WERI-Rb-1 (cell line): ENCODE measurements around the gene ACTN1.

Experiments used
- DNase-seq: peaks from one replicate; pipeline ENCODE4 v3.0.0-alpha.2; 2020
- H3K27ac ChIP-seq: fragments of 250-450 bp; sonication (Bioruptor Pico); 2 replicates; pipeline ENCODE4 v1.5.1; 2020; ENCODE audit warnings: mild to moderate bottlenecking, moderate library complexity
- H3K27me3 ChIP-seq: fragments of 250-450 bp; sonication (Bioruptor Pico); 2 replicates; pipeline ENCODE4 v1.5.1; 2021; ENCODE audit warnings: mild to moderate bottlenecking, low read depth, moderate library complexity; ENCODE audit not compliant: insufficient read depth, severe bottlenecking
- H3K36me3 ChIP-seq: fragments of 250-450 bp; sonication (Bioruptor Pico); 2 replicates; pipeline ENCODE4 v1.5.1; 2020; ENCODE audit warnings: mild to moderate bottlenecking, moderate library complexity
- H3K4me3 ChIP-seq: 2 replicates; pipeline ENCODE4 v1.5.1; 2011; ENCODE audit warnings: low read depth, mild to moderate bottlenecking, control low read depth, low read length
- H3K9me3 ChIP-seq: fragments of 250-450 bp; sonication (Bioruptor Pico); 2 replicates; pipeline ENCODE4 v1.5.1; 2021; ENCODE audit warnings: mild to moderate bottlenecking, moderate library complexity; ENCODE audit not compliant: severe bottlenecking
- TF ChIP-seq, protein P1 (sequence below): IDR thresholded peaks from 2 replicates; pipeline ENCODE4 v1.5.1; 2011; ENCODE audit warnings: low read depth, mild to moderate bottlenecking, control low read depth, inconsistent platforms, low read length

Gene ACTN1

DNA sequence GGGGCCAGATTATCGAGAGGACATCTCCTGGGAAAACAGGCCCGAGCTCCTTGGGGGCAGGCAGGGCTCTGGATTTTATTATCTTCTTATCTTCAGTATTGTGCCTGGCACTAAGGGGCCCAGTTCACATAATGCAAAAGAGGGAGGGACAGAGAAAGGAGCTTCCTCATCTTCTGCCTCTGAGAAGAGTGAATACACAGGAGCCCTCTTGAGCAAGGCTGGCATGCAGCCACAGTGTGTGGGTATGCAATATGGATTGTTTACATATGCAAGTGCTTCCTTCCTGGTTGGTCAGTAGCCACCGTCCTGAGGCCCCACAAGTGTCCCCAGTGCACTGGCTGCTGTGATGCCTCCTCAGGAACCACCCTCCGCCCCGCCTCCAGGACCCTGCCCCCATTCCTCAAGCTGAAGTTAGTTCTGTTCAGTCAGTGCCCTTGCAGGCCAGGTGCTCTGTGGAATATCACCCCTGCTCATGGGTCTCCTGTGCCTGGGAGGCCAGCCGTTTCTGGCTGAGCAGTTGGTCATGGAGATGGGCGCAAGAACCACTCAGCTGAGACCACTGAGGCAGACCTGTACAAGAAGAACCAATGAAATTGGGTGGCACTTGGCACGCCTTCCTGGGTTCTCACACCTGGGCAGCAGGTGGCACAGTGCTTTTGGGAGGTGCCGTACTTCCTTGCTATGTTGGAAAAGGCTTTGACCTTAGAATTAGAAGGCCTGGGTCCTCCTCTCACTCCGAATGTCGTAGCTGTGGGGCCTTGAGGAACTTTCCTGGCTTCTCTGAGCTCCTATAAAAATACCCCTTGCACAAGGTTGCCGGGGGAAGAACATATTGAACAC lies 35.1 kb upstream of the ACTN1 start:
- no peak for DNase-seq
- no peak overlapping the region for H3K4me3 ChIP-seq
- TF ChIP-seq, protein P1, sequence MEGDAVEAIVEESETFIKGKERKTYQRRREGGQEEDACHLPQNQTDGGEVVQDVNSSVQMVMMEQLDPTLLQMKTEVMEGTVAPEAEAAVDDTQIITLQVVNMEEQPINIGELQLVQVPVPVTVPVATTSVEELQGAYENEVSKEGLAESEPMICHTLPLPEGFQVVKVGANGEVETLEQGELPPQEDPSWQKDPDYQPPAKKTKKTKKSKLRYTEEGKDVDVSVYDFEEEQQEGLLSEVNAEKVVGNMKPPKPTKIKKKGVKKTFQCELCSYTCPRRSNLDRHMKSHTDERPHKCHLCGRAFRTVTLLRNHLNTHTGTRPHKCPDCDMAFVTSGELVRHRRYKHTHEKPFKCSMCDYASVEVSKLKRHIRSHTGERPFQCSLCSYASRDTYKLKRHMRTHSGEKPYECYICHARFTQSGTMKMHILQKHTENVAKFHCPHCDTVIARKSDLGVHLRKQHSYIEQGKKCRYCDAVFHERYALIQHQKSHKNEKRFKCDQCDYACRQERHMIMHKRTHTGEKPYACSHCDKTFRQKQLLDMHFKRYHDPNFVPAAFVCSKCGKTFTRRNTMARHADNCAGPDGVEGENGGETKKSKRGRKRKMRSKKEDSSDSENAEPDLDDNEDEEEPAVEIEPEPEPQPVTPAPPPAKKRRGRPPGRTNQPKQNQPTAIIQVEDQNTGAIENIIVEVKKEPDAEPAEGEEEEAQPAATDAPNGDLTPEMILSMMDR = no peak
- no peak overlapping the region for H3K27ac ChIP-seq
- H3K36me3 ChIP-seq = no peaks in the 10 kb centered on the region
- no peaks in the 10 kb centered on the region for H3K9me3 ChIP-seq
- no peaks in the 10 kb centered on the region for H3K27me3 ChIP-seq

DNA sequence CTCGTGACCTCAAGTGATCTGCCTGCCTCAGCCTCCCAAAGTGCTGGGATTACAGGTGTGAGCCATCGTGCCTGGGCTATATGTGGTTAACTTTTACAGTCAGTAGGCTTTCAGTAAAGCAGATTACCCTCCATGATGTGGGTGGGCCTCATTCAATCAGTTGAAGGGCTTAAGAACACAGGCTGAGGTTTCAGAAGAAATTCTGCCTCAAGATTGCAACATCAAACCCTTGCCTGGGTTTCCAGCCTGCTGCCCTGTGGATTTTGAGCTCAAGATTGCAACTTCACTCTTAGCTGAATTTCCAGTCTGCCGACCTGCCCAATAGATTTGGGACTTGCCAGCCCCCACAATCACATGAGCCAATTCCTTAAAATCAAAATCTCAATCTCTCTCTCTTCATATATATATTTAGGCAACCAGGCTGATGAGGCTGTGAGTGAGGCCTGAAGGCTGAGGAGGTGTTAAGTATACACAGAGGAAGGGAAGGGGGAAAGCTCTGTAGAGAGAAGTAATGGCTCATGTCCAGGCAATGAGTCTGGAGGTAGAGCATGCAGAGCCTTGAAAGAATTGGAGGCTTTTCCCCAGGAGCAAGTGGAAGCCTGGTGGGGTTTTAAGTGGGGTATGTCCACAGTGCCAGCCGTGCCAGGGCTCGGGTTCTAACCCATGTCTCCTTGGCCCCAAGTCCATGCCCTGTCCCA lies 33.3 kb upstream of the ACTN1 start:
- Histone ChIP-seq H3K9me3 (no peaks in the 10 kb centered on the region), H3K36me3 (no peaks in the 10 kb centered on the region), H3K27ac (no peak overlapping the region), H3K27me3 (no peaks in the 10 kb centered on the region), H3K4me3 (no peak overlapping the region)
- TF ChIP-seq, protein P1 = no peak
- DNase-seq = no peak

- TF ChIP-seq, protein P1 = no peak
- Histone ChIP-seq H3K27me3 (no peaks in the 10 kb centered on the region), H3K27ac (no peak overlapping the region), H3K9me3 (no peaks in the 10 kb centered on the region), H3K4me3 (no peak overlapping the region), H3K36me3 (no peaks in the 10 kb centered on the region)
- DNase-seq = no peak
Measured at GRCh38 chr14:69010648-69011047, 31.5 kb upstream of the ACTN1 start.

DNA sequence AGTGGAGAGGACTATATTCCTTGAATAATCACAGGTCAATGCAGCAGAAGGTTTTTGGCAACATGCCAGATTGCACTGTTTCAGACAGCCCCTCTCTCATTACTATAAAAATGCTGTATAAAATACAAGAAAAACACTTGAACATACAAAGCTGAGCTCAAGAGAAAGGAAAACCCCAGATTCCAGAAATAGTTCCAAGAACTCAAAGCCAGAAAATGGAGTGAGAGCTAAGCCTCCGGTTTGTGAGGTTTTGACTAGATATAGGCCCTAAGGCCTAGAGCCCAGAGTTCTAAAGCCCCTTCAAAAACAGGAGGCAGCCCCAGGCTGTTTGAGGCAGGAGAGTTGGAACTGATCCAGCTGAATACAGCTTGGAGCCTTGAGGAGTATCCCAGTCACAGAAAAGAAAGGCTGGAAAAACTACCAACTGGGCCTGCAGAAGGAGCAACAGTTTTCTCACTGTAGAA lies 29.4 kb upstream of the ACTN1 start:
- Histone ChIP-seq H3K4me3 (no peak overlapping the region), H3K27ac (no peak overlapping the region), H3K36me3 (no peaks in the 10 kb centered on the region), H3K27me3 (no peaks in the 10 kb centered on the region), H3K9me3 (no peaks in the 10 kb centered on the region)
- DNase-seq = no peak
- TF ChIP-seq, protein P1 = no peak

DNA sequence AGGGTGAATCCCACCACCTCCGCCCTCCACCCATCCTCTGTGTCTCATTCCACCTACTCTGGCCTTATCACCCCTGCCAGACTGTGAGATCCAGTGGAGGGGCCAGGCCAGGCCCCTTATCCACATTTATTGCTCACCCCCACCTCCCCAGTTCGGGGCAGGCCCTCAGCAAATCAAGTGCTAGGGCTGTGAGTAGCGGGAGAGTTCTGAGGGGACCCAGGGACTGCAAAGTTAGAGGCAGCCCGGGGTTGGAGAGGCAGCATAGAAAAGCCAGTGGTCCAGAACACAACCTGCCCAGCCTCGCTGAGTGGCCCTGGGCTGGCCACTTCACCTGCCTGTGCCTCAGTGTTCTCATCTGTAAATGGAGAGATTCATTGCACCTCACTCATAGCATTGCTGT lies 27.2 kb upstream of the ACTN1 start:
- TF ChIP-seq, protein P1 = no peak
- Histone ChIP-seq H3K4me3 (no peak overlapping the region), H3K27ac (no peak overlapping the region), H3K36me3 (no peaks in the 10 kb centered on the region), H3K27me3 (no peaks in the 10 kb centered on the region), H3K9me3 (no peaks in the 10 kb centered on the region)
- no peak for DNase-seq
